ENCODE results near the gene DRAM1.

DNA sequence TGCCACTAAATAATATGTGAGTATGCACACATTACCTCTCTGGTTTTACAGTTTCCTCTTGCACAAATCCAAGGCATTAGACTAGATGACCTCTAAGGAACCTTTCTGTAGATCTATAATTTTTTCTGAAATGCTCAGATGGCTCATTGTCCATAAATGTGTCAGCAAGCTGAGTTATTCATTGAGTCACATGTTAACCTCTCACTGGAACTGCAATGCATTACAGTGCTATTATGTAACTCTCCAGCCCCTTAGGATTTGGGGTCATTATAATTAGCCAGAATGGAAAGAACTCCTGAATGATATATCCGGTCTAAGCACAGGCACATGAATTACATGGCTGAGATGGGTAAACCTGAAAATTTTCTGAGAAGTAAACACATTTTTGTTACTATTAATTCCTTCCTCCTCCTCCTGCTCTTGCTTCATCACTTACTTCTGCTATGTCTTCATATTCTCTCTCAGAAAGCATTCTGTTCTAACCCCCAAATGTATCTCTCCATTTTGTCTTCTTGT, 20.3 kb upstream of the DRAM1 start:
- TF ChIP-seq YY1 (IDR thresholded peaks at IDR 0.05; ENCODE audit: low read depth) (no peak), ZBTB7A (IDR thresholded peaks at IDR 0.05; ENCODE audit: low read depth) (no peak), EP300 (IDR thresholded peaks at IDR 0.05; ENCODE audit: borderline replicate concordance) (no peak), NFIC (IDR thresholded peaks at IDR 0.05) (no peak), TAF1 (IDR thresholded peaks at IDR 0.05; ENCODE audit: low read depth) (no peak), EGR1 (IDR thresholded peaks at IDR 0.05) (no peak), CREB1 (IDR thresholded peaks at IDR 0.05; ENCODE audit: low read depth) (no peak), TCF12 (IDR thresholded peaks at IDR 0.05; ENCODE audit: low read depth) (no peak), RAD21 (IDR thresholded peaks at IDR 0.05; ENCODE audit: low read depth) (no peak)
- TF ChIP-seq, protein P1, sequence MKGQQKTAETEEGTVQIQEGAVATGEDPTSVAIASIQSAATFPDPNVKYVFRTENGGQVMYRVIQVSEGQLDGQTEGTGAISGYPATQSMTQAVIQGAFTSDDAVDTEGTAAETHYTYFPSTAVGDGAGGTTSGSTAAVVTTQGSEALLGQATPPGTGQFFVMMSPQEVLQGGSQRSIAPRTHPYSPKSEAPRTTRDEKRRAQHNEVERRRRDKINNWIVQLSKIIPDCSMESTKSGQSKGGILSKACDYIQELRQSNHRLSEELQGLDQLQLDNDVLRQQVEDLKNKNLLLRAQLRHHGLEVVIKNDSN (IDR thresholded peaks at IDR 0.05): no peak

Measured in Ishikawa (cell line).